Activated naive CD8-positive, alpha-beta T cell treated with anti-CD3 and anti-CD28 coated beads, Interleukin-2, amount 10 ng/mL, durations not matched to agents 7 days and 5 days (primary cell): ENCODE measurements around the gene SPRY2. TPM values are rescaled to one million over a fixed set of nuclear protein-coding genes. Genes with fewer than 3 reads are reported as not detected.
A peak's percentile ranks its signal among the peaks of the same experiment; 100 is the strongest.

Experiments
- ATAC-seq: fragments of 150-1000 bp; cut with Tn5 transposase; one replicate; pipeline ENCODE4 v1.10.0; 2021; ENCODE audit warnings: low read depth, moderate library complexity
- POLR2A ChIA-PET: fragments of 350-600 bp; sonication (Branson Sonifier 250); formaldehyde crosslinking; loops from one replicate; lab custom pipeline; 2021; ENCODE audit warnings: antibody characterized with exemption; lab: Charles Lee
- DNase-seq: peaks from one replicate; pipeline ENCODE4 v3.0.0; 2021
- H3K27ac Mint-ChIP-seq: one replicate; pipeline ENCODE4 v1.8.0; 2022; ENCODE audit warnings: mild to moderate bottlenecking, mixed read lengths
- H3K27me3 Mint-ChIP-seq: one replicate; pipeline ENCODE4 v1.8.0; 2022; ENCODE audit warnings: mild to moderate bottlenecking, moderate library complexity, mixed read lengths
- H3K36me3 Mint-ChIP-seq: one replicate; pipeline ENCODE4 v1.8.0; 2021; ENCODE audit warnings: mild to moderate bottlenecking, mixed read lengths
- H3K4me1 Mint-ChIP-seq: one replicate; pipeline ENCODE4 v1.8.0; 2021; ENCODE audit warnings: mixed read lengths
- H3K4me3 Mint-ChIP-seq: one replicate; pipeline ENCODE4 v1.8.0; 2022; ENCODE audit warnings: mild to moderate bottlenecking, moderate library complexity, mixed read lengths
- H3K9me3 Mint-ChIP-seq: one replicate; pipeline ENCODE4 v1.8.0; 2021; ENCODE audit warnings: mixed read lengths
- total RNA-seq, 2 experiments: library from RNA; stranded (reverse); gene quantifications; one replicate each; pipeline ENCODE4 v1.2.3, GENCODE V29; 2021

SPRY2 gene
- total RNA-seq, 2 experiments from 2014 or later = 0.47 to 0.60 TPM

- H3K9me3 Mint-ChIP-seq = no peaks in the 10 kb centered on the region
- H3K4me1 Mint-ChIP-seq = peaks cover 7% of the 10 kb centered on the region
- no peak overlapping the region for H3K27ac Mint-ChIP-seq
- DNase-seq = no peak
- POLR2A ChIA-PET = no interaction called here
- no peak for ATAC-seq
- no peaks in the 10 kb centered on the region for H3K36me3 Mint-ChIP-seq
- H3K27me3 Mint-ChIP-seq = peaks cover 35% of the 10 kb centered on the region
- peak overlapping the region; percentile 25 for H3K4me3 Mint-ChIP-seq
These were observed 937 bp upstream of the SPRY2 start for GRCh38 chr13:80341756-80342370.

GRCh38 chr13:80340651-80341100 lies 250 bp downstream of the SPRY2 start:
- H3K9me3 Mint-ChIP-seq = no peaks in the 10 kb centered on the region
- ATAC-seq (peak; percentile 26), DNase-seq (no peak)
- H3K4me1 Mint-ChIP-seq = peaks cover 7% of the 10 kb centered on the region
- peak overlapping the region; percentile 81 for H3K4me3 Mint-ChIP-seq
- no peaks in the 10 kb centered on the region for H3K36me3 Mint-ChIP-seq
- H3K27ac Mint-ChIP-seq = no peak overlapping the region
- POLR2A ChIA-PET = no interaction called here
- H3K27me3 Mint-ChIP-seq = peaks cover 33% of the 10 kb centered on the region

GRCh38 chr13:80339912-80340650 lies 845 bp downstream of the SPRY2 start:
- peak; percentile 39 for DNase-seq
- peaks cover 7% of the 10 kb centered on the region for H3K4me1 Mint-ChIP-seq
- ATAC-seq = no peak
- H3K9me3 Mint-ChIP-seq = no peaks in the 10 kb centered on the region
- peak overlapping the region; percentile 81 for H3K4me3 Mint-ChIP-seq
- POLR2A ChIA-PET = no interaction called here
- no peak overlapping the region for H3K27ac Mint-ChIP-seq
- peaks cover 34% of the 10 kb centered on the region for H3K27me3 Mint-ChIP-seq
- no peaks in the 10 kb centered on the region for H3K36me3 Mint-ChIP-seq

GRCh38 chr13:80339563-80339911 lies 1.4 kb downstream of the SPRY2 start:
- no peak for ATAC-seq

GRCh38 chr13:80338781-80339562 lies 2.0 kb downstream of the SPRY2 start:
- Mint-ChIP-seq H3K9me3 (no peaks in the 10 kb centered on the region), H3K27me3 (peaks cover 34% of the 10 kb centered on the region), H3K4me1 (peaks cover 7% of the 10 kb centered on the region), H3K27ac (no peak overlapping the region), H3K4me3 (no peak overlapping the region), H3K36me3 (no peaks in the 10 kb centered on the region)
- POLR2A ChIA-PET = no interaction called here
- ATAC-seq (no peak), DNase-seq (peak; percentile 30)

More at GRCh38 chr13:80339563-80339911, 1.4 kb downstream of the SPRY2 start:
- no peak overlapping the region for H3K27ac Mint-ChIP-seq
- POLR2A ChIA-PET = no interaction called here
- no peak for DNase-seq
- peaks cover 7% of the 10 kb centered on the region for H3K4me1 Mint-ChIP-seq
- no peaks in the 10 kb centered on the region for H3K36me3 Mint-ChIP-seq
- no peak overlapping the region for H3K4me3 Mint-ChIP-seq
- peaks cover 38% of the 10 kb centered on the region for H3K27me3 Mint-ChIP-seq
- no peaks in the 10 kb centered on the region for H3K9me3 Mint-ChIP-seq

DNA sequence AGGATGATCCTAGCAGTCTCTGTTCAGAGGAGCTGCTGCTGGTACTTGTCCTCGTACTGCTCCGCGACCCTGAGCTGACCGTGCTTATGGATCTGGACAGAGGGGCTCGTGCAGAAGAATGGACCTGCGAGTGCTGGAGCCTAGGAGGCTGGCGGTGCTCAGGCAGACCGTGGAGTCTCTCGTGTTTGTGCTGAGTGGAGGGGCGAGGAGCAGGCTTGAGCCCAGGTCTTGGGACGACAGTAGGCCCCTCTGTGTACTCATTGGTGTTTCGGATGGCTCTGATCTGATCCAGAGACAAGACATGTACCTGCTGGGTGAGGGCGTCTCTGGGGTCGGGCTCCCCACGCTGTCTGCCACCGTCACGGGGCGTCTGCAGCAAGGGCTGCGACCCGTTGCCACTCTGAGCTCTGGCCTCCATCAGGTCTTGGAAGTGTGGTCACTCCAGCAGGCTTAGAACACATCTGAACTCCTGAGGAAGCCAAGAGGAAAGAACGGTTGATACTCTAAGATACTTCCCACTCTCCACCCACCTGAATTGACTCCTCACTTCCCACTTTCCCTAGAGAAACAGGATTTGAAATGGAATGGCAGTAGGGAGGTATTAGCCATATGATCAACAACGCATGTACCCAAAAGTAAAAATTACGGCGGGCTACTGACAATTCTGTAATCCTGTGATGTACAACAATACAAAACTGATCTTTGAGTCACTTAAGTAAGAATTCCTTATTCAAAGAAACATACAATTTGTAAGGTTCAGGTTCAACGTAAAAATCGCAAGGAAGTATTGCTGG lies 3.4 kb downstream of the SPRY2 start:
- no peaks in the 10 kb centered on the region for H3K9me3 Mint-ChIP-seq
- ATAC-seq (no peak), DNase-seq (no peak)
- POLR2A ChIA-PET = no interaction called here
- no peak overlapping the region for H3K4me3 Mint-ChIP-seq
- peaks cover 22% of the 10 kb centered on the region for H3K27me3 Mint-ChIP-seq
- no peak overlapping the region for H3K27ac Mint-ChIP-seq
- H3K4me1 Mint-ChIP-seq = peaks cover 3% of the 10 kb centered on the region
- H3K36me3 Mint-ChIP-seq = no peaks in the 10 kb centered on the region

DNA sequence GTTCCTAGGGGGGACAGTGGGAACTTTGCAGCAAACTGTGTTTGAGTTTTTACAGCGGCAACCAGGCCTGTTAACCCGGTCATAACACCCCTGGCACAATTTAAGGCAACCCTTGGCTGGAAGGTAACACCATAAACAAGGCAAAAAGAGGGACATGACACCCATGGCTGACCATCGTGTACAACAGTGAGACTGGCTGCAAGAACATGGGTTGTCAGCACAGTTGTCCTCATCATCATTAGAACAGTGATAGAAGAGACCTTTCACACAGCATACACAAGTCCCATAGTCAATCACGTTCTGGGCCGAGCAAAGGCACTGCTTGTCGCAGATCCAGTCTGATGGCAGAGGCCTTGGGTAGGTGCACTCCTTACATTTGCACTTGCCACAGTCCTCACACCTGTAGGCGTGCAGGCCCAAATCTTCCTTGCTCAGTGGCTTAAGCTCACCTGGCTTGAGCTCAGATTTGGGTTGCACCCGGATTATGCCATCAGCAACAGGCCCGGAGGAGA lies 4.1 kb downstream of the SPRY2 start:
- Mint-ChIP-seq H3K27me3 (peaks cover 16% of the 10 kb centered on the region), H3K4me3 (no peak overlapping the region), H3K27ac (no peak overlapping the region), H3K36me3 (no peaks in the 10 kb centered on the region), H3K9me3 (no peaks in the 10 kb centered on the region), H3K4me1 (peaks cover 1% of the 10 kb centered on the region)
- no peak for ATAC-seq
- POLR2A ChIA-PET = no interaction called here
- no peak for DNase-seq

DNA sequence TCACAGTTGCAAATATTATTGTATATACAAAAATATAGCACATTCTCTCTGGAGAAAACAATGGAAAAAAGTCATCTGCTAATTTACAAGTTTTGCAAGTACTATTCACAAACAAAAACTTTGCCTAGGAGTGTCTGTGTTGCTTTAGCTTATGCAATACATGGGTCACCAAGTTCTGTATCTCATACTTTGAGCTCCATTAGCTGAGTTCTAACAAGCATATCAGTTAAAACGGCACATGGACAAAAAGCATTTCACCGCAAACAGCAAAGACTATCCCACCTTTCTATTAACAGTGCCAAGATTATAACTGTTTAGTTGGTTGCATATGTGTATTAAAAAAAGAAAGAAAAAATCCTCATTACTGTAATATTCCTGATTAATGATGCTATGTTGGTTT lies 4.6 kb downstream of the SPRY2 start:
- POLR2A ChIA-PET = no interaction called here
- ATAC-seq = no peak
- Mint-ChIP-seq H3K27ac (no peak overlapping the region), H3K4me3 (no peak overlapping the region), H3K4me1 (no peaks in the 10 kb centered on the region), H3K9me3 (no peaks in the 10 kb centered on the region), H3K27me3 (peaks cover 13% of the 10 kb centered on the region), H3K36me3 (no peaks in the 10 kb centered on the region)
- no peak for DNase-seq

DNA sequence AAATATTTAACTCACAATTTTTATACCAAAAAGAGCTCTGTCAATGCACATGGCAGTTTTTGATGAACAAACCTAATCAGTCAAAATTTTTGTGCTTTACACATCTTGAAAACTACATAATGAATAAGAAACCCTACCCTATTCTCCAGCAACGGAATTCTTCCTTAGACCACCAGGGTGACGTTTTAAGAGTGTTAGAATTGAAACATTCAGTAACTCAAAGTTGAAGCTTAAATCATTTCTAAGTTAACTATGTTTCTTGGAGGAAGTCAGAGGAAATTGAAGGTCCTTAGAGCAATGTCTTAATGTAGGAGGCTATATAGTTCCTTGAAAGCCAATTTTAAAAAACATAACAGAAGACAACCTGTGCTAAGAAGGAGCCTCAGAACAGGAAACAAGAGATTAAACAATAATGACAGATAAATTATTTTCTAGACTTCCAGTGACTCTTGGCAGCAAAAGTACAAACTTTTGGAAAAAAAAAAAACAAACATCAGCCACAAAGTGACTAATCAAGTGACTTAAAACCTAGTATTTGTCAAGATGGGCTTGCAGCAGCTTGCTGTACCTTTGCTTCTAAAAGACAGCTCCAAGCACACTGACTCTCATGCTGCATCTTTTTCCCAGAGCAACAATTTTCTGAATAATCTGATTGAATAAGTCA lies 6.2 kb downstream of the SPRY2 start:
- Mint-ChIP-seq H3K27me3 (peaks cover 8% of the 10 kb centered on the region), H3K27ac (no peak overlapping the region), H3K36me3 (no peaks in the 10 kb centered on the region), H3K4me1 (no peaks in the 10 kb centered on the region), H3K4me3 (no peak overlapping the region), H3K9me3 (no peaks in the 10 kb centered on the region)
- DNase-seq (no peak), ATAC-seq (no peak)
- POLR2A ChIA-PET = no interaction called here

GRCh38 chr13:80331984-80332383 lies 8.9 kb downstream of the SPRY2 start:
- H3K27me3 Mint-ChIP-seq = peaks cover 8% of the 10 kb centered on the region
- no peaks in the 10 kb centered on the region for H3K36me3 Mint-ChIP-seq
- DNase-seq (no peak), ATAC-seq (no peak)
- no peak overlapping the region for H3K27ac Mint-ChIP-seq
- H3K4me1 Mint-ChIP-seq = no peaks in the 10 kb centered on the region
- POLR2A ChIA-PET = no interaction called here
- no peak overlapping the region for H3K4me3 Mint-ChIP-seq
- H3K9me3 Mint-ChIP-seq = no peaks in the 10 kb centered on the region

- Mint-ChIP-seq H3K27ac (no peak overlapping the region), H3K27me3 (no peaks in the 10 kb centered on the region), H3K4me1 (no peaks in the 10 kb centered on the region), H3K9me3 (no peaks in the 10 kb centered on the region), H3K4me3 (no peak overlapping the region), H3K36me3 (no peaks in the 10 kb centered on the region)
- ATAC-seq (no peak), DNase-seq (no peak)
- POLR2A ChIA-PET = no interaction called here
These were observed 11.7 kb downstream of the SPRY2 start for GRCh38 chr13:80329250-80329649.

GRCh38 chr13:80319004-80319403 lies 21.9 kb downstream of the SPRY2 start:
- H3K4me3 Mint-ChIP-seq = no peak overlapping the region
- no peak overlapping the region for H3K27ac Mint-ChIP-seq
- peaks cover 4% of the 10 kb centered on the region for H3K27me3 Mint-ChIP-seq
- H3K36me3 Mint-ChIP-seq = no peaks in the 10 kb centered on the region
- no peak for ATAC-seq
- H3K4me1 Mint-ChIP-seq = no peaks in the 10 kb centered on the region
- no peaks in the 10 kb centered on the region for H3K9me3 Mint-ChIP-seq
- DNase-seq = no peak
- POLR2A ChIA-PET = no interaction called here
